RWPE1 (cell line): Measurements from ENCODE around the gene MAJIN.
A peak's percentile ranks its signal among the peaks of the same experiment; 100 is the strongest.

ENCODE experiments used
- CTCF ChIA-PET: fragments of 350-600 bp; sonication (Branson Sonifier 250); formaldehyde crosslinking; extraction: SDS; loops from one replicate; lab custom pipeline; 2021; lab: Yijun Ruan, JAX
- POLR2A ChIA-PET: fragments of 400-600 bp; formaldehyde crosslinking; extraction: SDS; loops from one replicate; lab custom pipeline; 2020; ENCODE audit warnings: antibody characterized with exemption; ENCODE audit not compliant: low non-redundant PET; lab: Yijun Ruan, JAX
- DNase-seq: peaks from one replicate; pipeline ENCODE4 v3.0.0; 2012; ENCODE audit warnings: low spot score
- H3K27ac ChIP-seq: fragments of 450-650 bp; 2 replicates; pipeline ENCODE4 v1.5.1; 2017
- CTCF ChIP-seq: fragments of 450-650 bp; conservative IDR thresholded peaks from 2 replicates; pipeline ENCODE4 v1.5.1; 2017; ENCODE audit warnings: low read depth, mild to moderate bottlenecking

The MAJIN gene

DNA sequence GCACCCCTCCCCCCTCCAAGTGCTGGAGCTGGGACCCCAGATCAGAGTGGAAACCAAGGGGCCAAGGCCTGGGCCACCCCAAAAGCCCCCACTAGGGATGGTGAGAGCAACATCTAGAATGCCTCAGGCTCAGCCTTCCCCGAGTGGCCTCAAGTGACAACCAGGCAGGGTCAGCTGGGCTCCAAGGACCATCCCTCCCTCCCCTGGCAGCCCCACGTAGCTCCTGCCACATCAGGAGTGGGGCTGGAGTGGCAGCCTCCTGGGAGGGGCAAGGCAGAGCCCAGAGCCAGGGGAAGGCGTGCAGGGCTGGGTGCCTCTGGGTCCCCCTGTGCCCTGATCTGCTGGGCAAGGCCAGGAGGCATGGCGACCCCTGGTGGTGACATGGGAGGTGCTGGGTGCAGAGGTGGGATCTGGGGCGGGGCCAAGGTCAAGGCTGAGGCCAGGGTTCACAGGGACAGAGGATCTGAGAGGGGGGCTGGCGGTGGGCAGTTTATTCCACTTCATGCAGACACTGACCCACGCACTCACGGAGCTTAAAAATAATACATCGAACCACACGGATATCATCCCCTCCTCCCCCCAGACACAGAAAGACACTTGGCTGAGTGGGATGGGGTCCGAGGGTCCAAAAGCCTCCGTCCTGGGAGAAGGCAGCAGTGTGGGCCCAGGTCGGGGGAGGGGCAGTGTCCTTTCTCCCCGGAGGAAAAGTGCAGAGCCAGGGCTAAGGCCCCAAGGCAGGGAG lies 77.7 kb downstream of the MAJIN start:
- ChIA-PET CTCF (interaction anchor here (0.6 to 7.9 kb wide), 14 partner anchors 12 to 585 kb away, joined by 3 to 62 read pairs (median 3); partner anchors contain the start of gene ARL2), POLR2A (no interaction called here)
- TF ChIP-seq CTCF: peak; percentile 89
- peak; percentile 60 for DNase-seq
- peak overlapping the region; percentile 39 for H3K27ac ChIP-seq

DNA sequence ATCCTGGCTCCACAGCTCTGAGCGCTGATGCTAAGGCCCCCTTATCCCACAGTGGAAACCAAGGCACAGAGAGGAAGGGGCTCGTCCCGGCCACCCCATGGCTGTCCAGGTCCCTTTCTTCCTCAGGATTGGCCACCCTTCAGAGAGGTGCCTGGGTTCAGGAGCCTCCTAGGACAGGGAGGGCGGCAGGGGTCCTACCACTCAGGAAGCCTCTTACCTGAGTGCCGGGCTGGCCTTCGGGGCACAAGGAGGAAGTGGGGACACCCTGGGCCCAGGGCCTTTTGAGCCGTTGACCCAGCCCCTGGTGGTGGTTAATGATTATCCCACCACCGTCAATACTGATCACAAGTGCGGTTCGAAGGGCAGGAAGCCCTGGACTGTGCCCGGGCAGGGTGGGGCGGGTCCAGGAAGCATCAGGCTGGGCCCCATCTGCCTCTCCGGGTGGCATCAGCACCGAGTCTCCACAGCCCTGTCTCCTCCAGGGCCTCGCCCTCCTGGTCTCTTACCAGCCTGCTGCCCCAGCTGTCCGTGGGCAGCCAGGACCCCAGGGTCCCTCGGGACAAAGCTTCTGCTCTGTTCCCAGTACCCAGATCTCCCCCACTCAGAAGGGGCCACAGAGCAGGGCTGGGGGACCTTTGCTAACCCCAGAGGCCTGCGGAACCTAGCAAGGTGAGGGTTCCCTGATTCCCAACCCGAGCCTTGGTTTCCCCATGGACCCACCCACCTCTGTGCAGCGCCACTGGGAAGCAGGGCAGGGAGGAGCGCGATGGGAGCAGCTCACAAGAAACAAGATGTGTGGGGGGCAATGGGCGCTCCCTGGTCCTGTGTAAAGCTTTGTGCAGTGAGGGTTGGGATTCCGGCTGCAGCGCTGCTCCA lies 78.5 kb downstream of the MAJIN start:
- POLR2A ChIA-PET: no interaction called here
- DNase-seq: no peak

GRCh38 chr11:64892838-64893193 lies 79.1 kb downstream of the MAJIN start:
- POLR2A ChIA-PET: no interaction called here
- no peak for DNase-seq

More for the DNA sequence above, 78.5 kb downstream of the MAJIN start:
- TF ChIP-seq CTCF: no peak
- CTCF ChIA-PET: interaction anchor here (0.6 to 7.9 kb wide), 14 partner anchors 11 to 584 kb away, joined by 3 to 62 read pairs (median 3); partner anchors contain the start of gene ARL2
- peak overlapping the region; percentile 39 for H3K27ac ChIP-seq

DNA sequence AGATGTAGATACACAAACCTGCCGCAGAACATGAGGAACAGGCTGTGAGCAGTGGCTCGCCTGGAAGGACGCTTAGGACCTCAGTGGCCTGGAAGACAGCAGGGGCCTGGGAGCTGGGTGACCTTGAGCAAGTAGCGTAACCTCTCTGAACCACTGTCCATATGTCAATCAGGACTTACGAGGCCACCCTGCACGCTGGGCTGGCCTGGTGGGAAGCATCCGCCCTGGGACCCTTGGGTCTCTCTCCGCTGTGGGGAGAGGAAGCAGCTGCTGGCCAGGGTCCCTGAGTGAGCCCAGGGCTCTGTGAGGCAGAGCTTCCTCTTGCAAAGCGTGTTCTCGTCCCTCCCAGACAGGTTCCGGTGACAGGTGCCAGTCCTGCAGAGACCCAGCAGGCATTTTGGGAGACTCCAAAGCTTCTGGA lies 79.5 kb downstream of the MAJIN start:
- POLR2A ChIA-PET: no interaction called here
- no peak for TF ChIP-seq CTCF
- CTCF ChIA-PET: interaction anchor here (0.7 to 7.9 kb wide), 3 partner anchors 31 to 561 kb away, joined by 3 to 62 read pairs (median 4); no protein-coding TSS in a partner anchor
- DNase-seq: no peak
- peak overlapping the region; percentile 39; the same call in 1 of the 2 replicates for H3K27ac ChIP-seq

More at GRCh38 chr11:64892838-64893193, 79.1 kb downstream of the MAJIN start:
- CTCF ChIA-PET: interaction anchor here (1.1 to 7.9 kb wide), 2 partner anchors 32 to 44 kb away, joined by 3 to 62 read pairs; no protein-coding TSS in a partner anchor
- H3K27ac ChIP-seq: peak overlapping the region; percentile 39
- no peak for TF ChIP-seq CTCF

DNA sequence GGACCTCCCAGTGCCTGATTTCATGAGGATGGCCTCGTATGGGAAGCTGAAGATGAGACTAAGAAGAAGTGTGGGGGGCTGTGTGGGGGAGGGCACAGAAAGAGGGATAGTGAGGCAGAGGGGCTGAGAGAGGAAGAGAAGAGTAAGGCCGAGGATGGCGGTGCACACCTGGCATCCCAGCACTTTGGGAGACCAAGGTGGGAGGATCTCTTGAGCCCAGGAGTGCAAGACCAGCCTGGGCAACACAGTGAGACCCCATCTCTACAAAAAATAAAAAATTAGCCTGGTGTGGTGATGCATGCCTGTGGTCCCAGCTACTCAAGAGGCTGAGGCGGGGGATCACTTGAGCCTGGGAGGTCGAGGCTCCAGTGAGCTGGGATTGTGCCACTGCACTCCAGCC lies 80.0 kb downstream of the MAJIN start:
- ChIA-PET CTCF (interaction anchor here (0.7 to 7.9 kb wide), 3 partner anchors 43 to 560 kb away, joined by 4 to 62 read pairs (median 4); no protein-coding TSS in a partner anchor), POLR2A (no interaction called here)
- no peak for TF ChIP-seq CTCF
- DNase-seq: no peak
- H3K27ac ChIP-seq: peak overlapping the region; percentile 39
